Ovary (tissue), 9 donors: Measurements from ENCODE around the gene C4orf50. TPM values are rescaled to one million over a fixed set of nuclear protein-coding genes. Genes with fewer than 3 reads are reported as not detected.

Experiments
- DNase-seq, 5 donors: peaks; one replicate each; pipeline ENCODE4 v3.0.0-alpha.2; 2019 to 2020
- H3K27ac ChIP-seq, 2 donors: fragments of 200-600 bp; one replicate each; pipeline versions ENCODE4 v1.5.1 to v1.8.0; 2019 to 2022
- H3K27me3 ChIP-seq: fragments of 200-600 bp; one replicate; pipeline ENCODE4 v1.8.0; 2022
- H3K36me3 ChIP-seq: fragments of 200-600 bp; sonication (generic); one replicate; pipeline ENCODE4 v1.5.1; 2019
- H3K4me1 ChIP-seq: one replicate; pipeline ENCODE4 v1.8.1; 2013; ENCODE audit warnings: mild to moderate bottlenecking, moderate library complexity; ENCODE audit not compliant: insufficient read depth
- H3K4me3 ChIP-seq: fragments of 200-600 bp; sonication (generic); one replicate; pipeline ENCODE4 v1.5.1; 2017
- H3K9me3 ChIP-seq, 2 donors: fragments of 200-600 bp in 1 of 2; sonication (generic) in 1 of 2; one replicate each; pipeline versions ENCODE4 v1.5.1 to v1.8.1; 2013 to 2019; ENCODE audit warnings: mild to moderate bottlenecking in 1 of 2, moderate library complexity in 1 of 2
- EP300 ChIP-seq: sonication (generic); formaldehyde crosslinking; IDR thresholded peaks from one replicate; pipeline ENCODE4 v1.6.1; 2017; ENCODE audit warnings: antibody characterized with exemption
- POLR2A ChIP-seq: fragments of 450-650 bp; IDR thresholded peaks from one replicate; pipeline ENCODE4 v1.6.1; 2017; ENCODE audit warnings: antibody characterized with exemption, mild to moderate bottlenecking, moderate library complexity
- WGBS, 3 donors: extraction: QIAGEN DNeasy Blood & Tissue Kit in 1 of 3; methylation state at CpG; one replicate each; pipeline versions ENCODE4 v1.1.5 to v1.1.7; 2013 to 2017; 5-methylcytosine and 5-hydroxymethylcytosine counted together
- intact Hi-C, 4 donors: fragments of 100-400 bp; cut with DNase I; formaldehyde crosslinking; loops; one replicate each; pipeline versions ENCODE4 v1.11.0 to v1.15.1; 2022 to 2023
- polyA plus RNA-seq, 2 donors: library from polyadenylated mRNA; stranded (reverse); fragments of 200-250 nt in 1 of 2; fragments of 350-450 nt in 1 of 2; fragmentation: Illumina TruSeq in 1 of 2; extraction: RNeasy Lipid Tissue Mini Kit (QIAGEN cat#74804) in 1 of 2; gene quantifications; one replicate each; pipeline ENCODE4 v1.2.3, GENCODE V29; 2013 to 2014
- total RNA-seq, 7 donors: library from RNA; depleted of rRNA in 2 of 7; stranded (reverse); fragments of >200 nt in 2 of 7; fragmentation: NEBNext Ultra II Directional in 3 of 7; extraction: Animal tissue kit (Norgen Biotek cat#: 25700) in 3 of 7; gene quantifications; one replicate each; pipeline versions ENCODE4 v1.1.0 to v1.2.4, GENCODE V29; 2016 to 2023
- TF ChIP-seq, protein P1 (sequence below), 3 donors: fragments of 450-650 bp in 2 of 3; fragments of 200-600 bp in 1 of 3; IDR thresholded peaks; one replicate each; pipeline versions ENCODE4 v1.5.1 to v1.8.0; 2016 to 2022; ENCODE audit warnings: antibody characterized with exemption in 3 of 3, mild to moderate bottlenecking in 1 of 3
- donor health status: DM: no; HTN: no; CAD: no; lungs with moderate emphysema.
- donor health status: DM: no; HTN: no; CAD: no.
- donor health status: Bipolar disorder and iron deficiency.
- donor health status: DM: yes; HTN: yes; CAD: no.
- donor health status: DM: no; HTN: no; CAD: no.
- donor health status: DM: yes; HTN: yes; CAD: no.

Gene C4orf50
- total and polyA plus RNA-seq, 9 donors: 0.04 to 0.35 (median 0.12) TPM

DNA sequence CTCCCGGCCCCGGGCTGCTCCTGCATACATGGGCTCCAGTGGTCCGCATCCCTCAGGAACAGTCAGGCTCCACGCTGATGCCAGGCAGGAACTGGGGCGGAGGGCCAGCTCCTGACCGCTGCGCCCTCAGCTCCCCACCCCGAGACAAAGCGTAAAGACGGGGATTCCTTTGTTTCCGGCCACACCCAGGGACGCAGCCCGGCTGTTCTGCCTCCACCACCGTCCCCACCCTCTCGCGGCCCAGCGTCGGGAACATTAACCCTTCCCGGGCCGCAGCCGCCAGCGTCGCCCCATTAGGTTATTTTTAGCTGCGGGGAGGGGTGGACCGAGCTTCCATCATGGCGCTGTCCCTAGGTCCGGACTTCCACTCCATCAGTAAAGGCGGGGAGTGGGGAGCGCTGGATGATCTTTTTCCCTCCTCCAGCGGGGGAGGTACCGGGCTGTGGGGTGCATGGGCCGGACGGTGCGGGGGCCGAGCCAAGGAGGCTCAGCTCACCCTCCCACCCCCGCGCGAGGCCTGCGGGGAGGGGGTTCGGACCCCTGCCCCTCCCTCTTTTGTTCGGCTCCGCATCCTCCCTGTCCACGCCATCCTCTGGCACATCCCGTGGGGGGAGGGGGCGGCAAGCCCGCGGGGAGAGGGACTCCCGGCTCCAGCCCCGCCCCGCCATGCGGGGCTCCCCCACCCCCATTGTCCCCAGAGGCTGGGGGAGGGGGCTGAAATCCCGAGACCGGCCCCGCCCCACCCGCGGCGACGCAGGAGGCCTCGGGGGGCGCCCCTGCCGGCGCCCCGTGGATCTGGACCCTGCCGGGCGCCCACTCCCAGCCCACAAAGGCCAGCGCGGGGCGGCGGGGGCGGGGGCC, 130.6 kb downstream of the C4orf50 start:
- Histone ChIP-seq H3K27me3 (peaks cover 5% of the 10 kb centered on the region), H3K27ac (no peak overlapping the region), H3K4me1 (peaks cover 4% of the 10 kb centered on the region), H3K9me3 (no peaks in the 10 kb centered on the region), H3K4me3 (peak overlapping the region; percentile 50), H3K36me3 (no peaks in the 10 kb centered on the region)
- intact Hi-C loops: no loop called here
- WGBS, 3 donors: 0 to 1% (median 1%) methylated on average over 20 to 69 of the region's 70 CpGs
- DNase-seq: peak in 1 of 5 donors; percentile 45
- TF ChIP-seq, protein P1, sequence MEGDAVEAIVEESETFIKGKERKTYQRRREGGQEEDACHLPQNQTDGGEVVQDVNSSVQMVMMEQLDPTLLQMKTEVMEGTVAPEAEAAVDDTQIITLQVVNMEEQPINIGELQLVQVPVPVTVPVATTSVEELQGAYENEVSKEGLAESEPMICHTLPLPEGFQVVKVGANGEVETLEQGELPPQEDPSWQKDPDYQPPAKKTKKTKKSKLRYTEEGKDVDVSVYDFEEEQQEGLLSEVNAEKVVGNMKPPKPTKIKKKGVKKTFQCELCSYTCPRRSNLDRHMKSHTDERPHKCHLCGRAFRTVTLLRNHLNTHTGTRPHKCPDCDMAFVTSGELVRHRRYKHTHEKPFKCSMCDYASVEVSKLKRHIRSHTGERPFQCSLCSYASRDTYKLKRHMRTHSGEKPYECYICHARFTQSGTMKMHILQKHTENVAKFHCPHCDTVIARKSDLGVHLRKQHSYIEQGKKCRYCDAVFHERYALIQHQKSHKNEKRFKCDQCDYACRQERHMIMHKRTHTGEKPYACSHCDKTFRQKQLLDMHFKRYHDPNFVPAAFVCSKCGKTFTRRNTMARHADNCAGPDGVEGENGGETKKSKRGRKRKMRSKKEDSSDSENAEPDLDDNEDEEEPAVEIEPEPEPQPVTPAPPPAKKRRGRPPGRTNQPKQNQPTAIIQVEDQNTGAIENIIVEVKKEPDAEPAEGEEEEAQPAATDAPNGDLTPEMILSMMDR (IDR thresholded peaks at IDR 0.05): no peak
- no peak for TF ChIP-seq EP300
- no peak for TF ChIP-seq POLR2A

DNA sequence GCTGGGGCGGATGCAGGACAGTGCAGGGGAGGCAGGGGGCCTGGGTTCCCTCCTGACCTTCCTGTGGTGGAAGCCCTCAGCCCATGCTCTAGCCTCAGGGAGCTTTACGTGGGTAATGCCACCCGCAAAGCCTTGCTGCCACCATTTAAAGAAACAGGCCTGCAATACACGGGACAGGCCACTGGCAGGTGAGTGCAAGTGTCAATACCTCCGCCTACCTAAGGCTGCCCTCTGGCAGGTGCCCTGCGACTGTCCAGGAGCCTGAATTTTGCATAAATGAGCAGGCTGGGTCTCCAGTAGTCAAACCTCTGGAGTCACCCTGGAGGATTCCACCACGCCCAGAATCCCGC, 131.2 kb downstream of the C4orf50 start:
- peaks cover 5% of the 10 kb centered on the region for H3K27me3 ChIP-seq
- TF ChIP-seq POLR2A (no peak), EP300 (no peak)
- TF ChIP-seq, protein P1 (IDR thresholded peaks at IDR 0.05): no peak
- no peak for DNase-seq

GRCh38 chr4:5885733-5886132, 132.5 kb downstream of the C4orf50 start:
- intact Hi-C loops: no loop called here
- 63 to 73% (median 71%) methylated on average over 3 of the region's 3 CpGs for WGBS, 3 donors

More for the DNA sequence above, 131.2 kb downstream of the C4orf50 start:
- Histone ChIP-seq H3K9me3 (no peaks in the 10 kb centered on the region), H3K27ac (no peak overlapping the region), H3K36me3 (no peaks in the 10 kb centered on the region), H3K4me1 (peaks cover 4% of the 10 kb centered on the region), H3K4me3 (peak overlapping the region; percentile 50)
- WGBS, 3 donors: 36 to 52% (median 44%) methylated on average over 8 of the region's 8 CpGs
- intact Hi-C loops: no loop called here

DNA sequence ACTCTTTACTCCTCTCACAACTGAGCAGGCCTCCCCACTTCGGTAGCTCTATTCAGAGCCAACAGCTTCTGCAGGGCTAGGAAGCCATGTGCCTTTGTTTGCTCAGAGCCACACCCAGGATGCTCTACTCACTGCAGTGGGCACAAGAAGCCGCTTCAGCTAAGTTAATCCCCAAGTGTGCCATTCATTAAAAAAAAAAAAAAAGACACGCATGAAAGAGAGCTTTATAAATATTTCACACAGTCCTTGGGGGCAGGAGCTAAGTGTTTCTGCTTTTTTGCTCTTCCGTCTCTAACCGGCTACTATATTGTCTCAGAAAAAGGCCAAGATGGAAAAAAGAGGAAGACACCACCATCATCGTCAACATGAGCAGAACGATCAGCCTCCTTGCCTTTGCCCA, 133.4 kb downstream of the C4orf50 start:
- WGBS, 3 donors: 84 to 88% (median 87%) methylated on average over 7 of the region's 7 CpGs
- Histone ChIP-seq H3K4me3 (no peak overlapping the region), H3K27ac (no peak overlapping the region), H3K27me3 (no peaks in the 10 kb centered on the region), H3K4me1 (peaks cover 4% of the 10 kb centered on the region), H3K9me3 (no peaks in the 10 kb centered on the region), H3K36me3 (no peaks in the 10 kb centered on the region)
- intact Hi-C loops: no loop called here
- no peak for DNase-seq
- TF ChIP-seq, protein P1 (IDR thresholded peaks at IDR 0.05): no peak
- TF ChIP-seq EP300 (no peak), POLR2A (no peak)

More at GRCh38 chr4:5885733-5886132, 132.5 kb downstream of the C4orf50 start:
- Histone ChIP-seq H3K4me1 (peaks cover 4% of the 10 kb centered on the region), H3K9me3 (no peaks in the 10 kb centered on the region), H3K4me3 (no peak overlapping the region), H3K36me3 (no peaks in the 10 kb centered on the region), H3K27me3 (peaks cover 5% of the 10 kb centered on the region), H3K27ac (no peak overlapping the region)
- TF ChIP-seq, protein P1 (IDR thresholded peaks at IDR 0.05): no peak
- TF ChIP-seq EP300: no peak
- DNase-seq: no peak
